ENCODE measurements around the gene FMNL2.

DNA sequence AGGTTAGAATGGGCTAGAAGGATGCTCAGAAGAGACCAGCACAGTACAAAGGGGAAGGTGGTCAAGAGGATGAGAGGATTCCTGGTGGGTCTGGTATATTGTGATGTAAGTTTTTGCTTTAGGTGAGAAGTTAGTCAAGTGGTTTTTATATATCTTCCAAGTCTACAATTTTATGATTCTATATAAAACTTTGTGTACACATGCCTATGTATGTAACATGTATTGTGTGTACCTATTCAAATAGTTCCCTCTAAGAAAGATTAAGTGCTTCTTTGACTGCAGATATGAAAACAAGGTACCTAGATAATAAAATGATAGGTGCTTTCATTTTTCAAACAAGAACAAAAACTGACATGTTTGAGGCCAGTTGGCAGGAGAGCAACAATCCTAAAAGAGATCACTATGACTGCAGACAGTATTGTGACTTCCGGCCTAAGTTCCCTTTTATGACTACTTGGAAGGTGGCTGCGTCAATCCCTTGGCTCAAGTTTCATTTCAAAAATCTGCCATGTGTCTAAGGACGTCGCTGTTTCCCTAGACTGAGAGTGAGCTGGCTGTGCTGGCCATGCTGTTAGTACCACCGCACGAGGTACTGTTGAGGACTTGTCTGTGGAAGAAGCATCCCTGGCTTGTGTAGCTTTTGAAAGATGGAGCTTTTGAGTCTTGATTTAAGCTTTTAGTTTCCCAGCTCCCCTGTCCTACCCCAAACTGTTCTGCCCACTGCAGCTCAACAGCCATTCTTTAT is 259.2 kb downstream of the FMNL2 start:
- TF ChIP-seq EZH2 (IDR thresholded peaks at IDR 0.05; ENCODE audit: borderline replicate concordance, insufficient read depth, low read length, poor library complexity, severe bottlenecking) (no peak), TAF1 (IDR thresholded peaks at IDR 0.05; ENCODE audit: low read depth) (no peak), EP300 (conservative IDR thresholded peaks at IDR 0.05; ENCODE audit: poor library complexity, severe bottlenecking) (no peak), MXI1 (conservative IDR thresholded peaks at IDR 0.05; ENCODE audit: poor library complexity, severe bottlenecking) (no peak), POLR2AphosphoS5 (IDR thresholded peaks at IDR 0.05) (no peak), SMC3 (conservative IDR thresholded peaks at IDR 0.05; ENCODE audit: poor library complexity) (no peak)
- TF ChIP-seq, protein P1, sequence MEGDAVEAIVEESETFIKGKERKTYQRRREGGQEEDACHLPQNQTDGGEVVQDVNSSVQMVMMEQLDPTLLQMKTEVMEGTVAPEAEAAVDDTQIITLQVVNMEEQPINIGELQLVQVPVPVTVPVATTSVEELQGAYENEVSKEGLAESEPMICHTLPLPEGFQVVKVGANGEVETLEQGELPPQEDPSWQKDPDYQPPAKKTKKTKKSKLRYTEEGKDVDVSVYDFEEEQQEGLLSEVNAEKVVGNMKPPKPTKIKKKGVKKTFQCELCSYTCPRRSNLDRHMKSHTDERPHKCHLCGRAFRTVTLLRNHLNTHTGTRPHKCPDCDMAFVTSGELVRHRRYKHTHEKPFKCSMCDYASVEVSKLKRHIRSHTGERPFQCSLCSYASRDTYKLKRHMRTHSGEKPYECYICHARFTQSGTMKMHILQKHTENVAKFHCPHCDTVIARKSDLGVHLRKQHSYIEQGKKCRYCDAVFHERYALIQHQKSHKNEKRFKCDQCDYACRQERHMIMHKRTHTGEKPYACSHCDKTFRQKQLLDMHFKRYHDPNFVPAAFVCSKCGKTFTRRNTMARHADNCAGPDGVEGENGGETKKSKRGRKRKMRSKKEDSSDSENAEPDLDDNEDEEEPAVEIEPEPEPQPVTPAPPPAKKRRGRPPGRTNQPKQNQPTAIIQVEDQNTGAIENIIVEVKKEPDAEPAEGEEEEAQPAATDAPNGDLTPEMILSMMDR (IDR thresholded peaks at IDR 0.05; ENCODE audit: poor library complexity, severe bottlenecking) = no peak
